Neural progenitor cell (in vitro differentiated cells): ENCODE measurements around the gene MAP4K1. TPM values are rescaled to one million over a fixed set of nuclear protein-coding genes. Genes with fewer than 3 reads are reported as not detected.

ENCODE experiments used
- DNase-seq: peaks from one replicate; pipeline ENCODE4 v3.0.0-alpha.2; 2016; ENCODE audit warnings: low spot score
- H2AFZ ChIP-seq: fragments of 200-600 bp; sonication (generic); replicated peaks from 2 replicates; pipeline ENCODE4 v1.6.1; 2016; ENCODE audit warnings: antibody characterized with exemption
- H3F3A ChIP-seq: fragments of 200-600 bp; sonication (generic); 2 replicates; pipeline ENCODE4 v1.6.1; 2016; ENCODE audit warnings: antibody characterized with exemption, low read depth
- H3K27ac ChIP-seq: fragments of 200-600 bp; sonication (generic); 2 replicates; pipeline ENCODE4 v1.5.1; 2016; ENCODE audit warnings: mild to moderate bottlenecking
- H3K27me3 ChIP-seq: fragments of 200-600 bp; sonication (generic); 2 replicates; pipeline ENCODE4 v1.6.1; 2016; ENCODE audit warnings: mild to moderate bottlenecking, moderate library complexity
- H3K36me3 ChIP-seq: fragments of 200-600 bp; sonication (generic); 2 replicates; pipeline ENCODE4 v1.5.1; 2016
- H3K4me1 ChIP-seq: fragments of 200-600 bp; sonication (generic); 2 replicates; pipeline ENCODE4 v1.6.1; 2016; ENCODE audit warnings: mixed run types
- H3K4me2 ChIP-seq: fragments of 200-600 bp; sonication (generic); 2 replicates; pipeline ENCODE4 v1.6.1; 2016
- H3K4me3 ChIP-seq: fragments of 200-600 bp; sonication (generic); 2 replicates; pipeline ENCODE4 v1.5.1; 2016
- H3K79me2 ChIP-seq: fragments of 200-600 bp; sonication (generic); 2 replicates; pipeline ENCODE4 v1.6.1; 2016; ENCODE audit warnings: low read depth
- H3K9ac ChIP-seq: fragments of 200-600 bp; sonication (generic); 2 replicates; pipeline ENCODE4 v1.6.1; 2016
- H3K9me3 ChIP-seq: fragments of 200-600 bp; sonication (generic); 2 replicates; pipeline ENCODE4 v1.5.1; 2016; ENCODE audit warnings: low read depth
- H4K20me1 ChIP-seq: fragments of 200-600 bp; sonication (generic); 2 replicates; pipeline ENCODE4 v1.6.1; 2016; ENCODE audit warnings: low read depth
- H3K27ac Mint-ChIP-seq: 3 replicates; pipeline ENCODE4 v1.8.0; 2021; ENCODE audit warnings: mixed read lengths
- H3K27me3 Mint-ChIP-seq: 2 replicates; pipeline ENCODE4 v1.8.0; 2022; ENCODE audit warnings: low read depth, mild to moderate bottlenecking, inconsistent platforms, moderate library complexity, mixed read lengths; ENCODE audit not compliant: insufficient read depth
- H3K36me3 Mint-ChIP-seq: 3 replicates; pipeline ENCODE4 v1.8.0; 2021; ENCODE audit warnings: mixed read lengths
- H3K4me1 Mint-ChIP-seq: 3 replicates; pipeline ENCODE4 v1.8.0; 2021; ENCODE audit warnings: mixed read lengths
- H3K4me3 Mint-ChIP-seq: 3 replicates; pipeline ENCODE4 v1.8.0; 2021; ENCODE audit warnings: mild to moderate bottlenecking, moderate library complexity, mixed read lengths
- H3K9me3 Mint-ChIP-seq: 3 replicates; pipeline ENCODE4 v1.8.0; 2020; ENCODE audit warnings: mixed read lengths
- EZH2 ChIP-seq: fragments of 200-600 bp; sonication (generic); IDR thresholded peaks from 2 replicates; pipeline ENCODE4 v1.6.1; 2017; ENCODE audit warnings: antibody characterized with exemption, mild to moderate bottlenecking, moderate library complexity
- EZH2phosphoT487 ChIP-seq: fragments of 200-600 bp; sonication (generic); IDR thresholded peaks from 2 replicates; pipeline ENCODE4 v1.6.1; 2017; ENCODE audit warnings: antibody characterized with exemption
- total RNA-seq: library from RNA; depleted of rRNA; stranded (reverse); fragments of >200 nt; gene quantifications from 2 replicates; pipeline ENCODE4 v1.2.3, GENCODE V29; 2015; ENCODE audit warnings: low replicate concordance
- TF ChIP-seq, protein P1 (sequence below): fragments of 200-600 bp; sonication (generic); IDR thresholded peaks from 2 replicates; pipeline ENCODE4 v1.5.1; 2017; ENCODE audit warnings: antibody characterized with exemption, mild to moderate bottlenecking

MAP4K1 gene
- total RNA-seq, 1 donor from 2014 or later: 3.6 TPM

DNA sequence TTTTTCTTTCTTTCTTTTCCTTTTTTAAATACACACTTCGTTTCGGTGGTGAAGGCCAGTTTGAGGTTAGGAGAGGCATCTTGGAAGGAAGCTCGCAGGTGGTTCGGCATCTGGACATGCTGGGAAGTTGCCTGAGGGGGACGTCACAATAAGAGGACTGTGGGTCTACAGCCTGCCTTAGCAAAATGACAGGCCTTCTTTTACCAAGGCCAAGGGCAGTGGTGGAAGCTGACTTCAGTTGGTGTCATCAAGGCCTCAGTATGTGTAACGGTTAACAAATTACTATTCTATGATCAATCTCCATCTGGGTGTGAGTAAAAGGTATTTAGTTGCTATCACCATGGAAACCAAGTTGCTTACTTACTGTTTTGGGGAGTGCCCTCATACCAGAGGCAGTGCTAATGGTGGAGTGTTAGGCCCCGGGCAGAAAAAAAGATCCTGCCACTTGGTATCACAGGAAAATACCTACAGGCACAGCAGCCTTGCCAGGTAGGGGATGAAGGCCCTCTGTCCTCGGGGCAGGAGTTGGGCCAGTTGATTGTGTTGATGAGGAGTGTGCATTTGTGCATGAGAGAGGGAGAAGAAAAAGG lies 40.0 kb upstream of the MAP4K1 start:
- Mint-ChIP-seq H3K4me3 (no peak overlapping the region), H3K27me3 (peaks cover 2% of the 10 kb centered on the region), H3K36me3 (peaks cover 21% of the 10 kb centered on the region), H3K4me1 (peaks cover 67% of the 10 kb centered on the region), H3K27ac (peak overlapping the region; percentile 98), H3K9me3 (no peaks in the 10 kb centered on the region)
- no peak overlapping the region for H3K4me2 ChIP-seq
- H2AFZ ChIP-seq: no peak overlapping the region
- H3K79me2 ChIP-seq: peaks cover 99% of the 10 kb centered on the region
- DNase-seq: peak; percentile 43
- no peak overlapping the region for H3K9ac ChIP-seq
- H3K27ac ChIP-seq: no peak overlapping the region
- TF ChIP-seq, protein P1, sequence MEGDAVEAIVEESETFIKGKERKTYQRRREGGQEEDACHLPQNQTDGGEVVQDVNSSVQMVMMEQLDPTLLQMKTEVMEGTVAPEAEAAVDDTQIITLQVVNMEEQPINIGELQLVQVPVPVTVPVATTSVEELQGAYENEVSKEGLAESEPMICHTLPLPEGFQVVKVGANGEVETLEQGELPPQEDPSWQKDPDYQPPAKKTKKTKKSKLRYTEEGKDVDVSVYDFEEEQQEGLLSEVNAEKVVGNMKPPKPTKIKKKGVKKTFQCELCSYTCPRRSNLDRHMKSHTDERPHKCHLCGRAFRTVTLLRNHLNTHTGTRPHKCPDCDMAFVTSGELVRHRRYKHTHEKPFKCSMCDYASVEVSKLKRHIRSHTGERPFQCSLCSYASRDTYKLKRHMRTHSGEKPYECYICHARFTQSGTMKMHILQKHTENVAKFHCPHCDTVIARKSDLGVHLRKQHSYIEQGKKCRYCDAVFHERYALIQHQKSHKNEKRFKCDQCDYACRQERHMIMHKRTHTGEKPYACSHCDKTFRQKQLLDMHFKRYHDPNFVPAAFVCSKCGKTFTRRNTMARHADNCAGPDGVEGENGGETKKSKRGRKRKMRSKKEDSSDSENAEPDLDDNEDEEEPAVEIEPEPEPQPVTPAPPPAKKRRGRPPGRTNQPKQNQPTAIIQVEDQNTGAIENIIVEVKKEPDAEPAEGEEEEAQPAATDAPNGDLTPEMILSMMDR: no peak
- TF ChIP-seq EZH2 (no peak), EZH2phosphoT487 (no peak)
- H3K9me3 ChIP-seq: no peaks in the 10 kb centered on the region
- peaks cover 30% of the 10 kb centered on the region for H3K4me1 ChIP-seq
- H3K27me3 ChIP-seq: no peaks in the 10 kb centered on the region
- no peak overlapping the region for H3K4me3 ChIP-seq
- peaks cover 21% of the 10 kb centered on the region for H3F3A ChIP-seq
- no peaks in the 10 kb centered on the region for H3K36me3 ChIP-seq
- H4K20me1 ChIP-seq: peaks cover 98% of the 10 kb centered on the region

- no peaks in the 10 kb centered on the region for H3K36me3 ChIP-seq
- no peaks in the 10 kb centered on the region for H3K27me3 ChIP-seq
- Mint-ChIP-seq H3K27me3 (no peaks in the 10 kb centered on the region), H3K4me1 (peaks cover 66% of the 10 kb centered on the region), H3K36me3 (peaks cover 21% of the 10 kb centered on the region), H3K4me3 (no peak overlapping the region), H3K27ac (no peak overlapping the region), H3K9me3 (no peaks in the 10 kb centered on the region)
- H4K20me1 ChIP-seq: peaks cover 100% of the 10 kb centered on the region
- H3K79me2 ChIP-seq: peaks cover 100% of the 10 kb centered on the region
- H2AFZ ChIP-seq: no peak overlapping the region
- no peak overlapping the region for H3K27ac ChIP-seq
- peaks cover 31% of the 10 kb centered on the region for H3K4me1 ChIP-seq
- H3K4me2 ChIP-seq: no peak overlapping the region
- DNase-seq: no peak
- no peaks in the 10 kb centered on the region for H3K9me3 ChIP-seq
- H3K4me3 ChIP-seq: no peak overlapping the region
- H3K9ac ChIP-seq: no peak overlapping the region
- TF ChIP-seq, protein P1: no peak
- TF ChIP-seq EZH2phosphoT487 (no peak), EZH2 (no peak)
- H3F3A ChIP-seq: peaks cover 21% of the 10 kb centered on the region
Observed at GRCh38 chr19:38656171-38656981, 38.6 kb upstream of the MAP4K1 start.

GRCh38 chr19:38655148-38655824 lies 37.5 kb upstream of the MAP4K1 start:
- Mint-ChIP-seq H3K9me3 (no peaks in the 10 kb centered on the region), H3K27me3 (no peaks in the 10 kb centered on the region), H3K4me3 (no peak overlapping the region), H3K27ac (peak overlapping the region; percentile 83), H3K4me1 (peaks cover 63% of the 10 kb centered on the region), H3K36me3 (peaks cover 15% of the 10 kb centered on the region)
- H4K20me1 ChIP-seq: peaks cover 100% of the 10 kb centered on the region
- H3K27me3 ChIP-seq: no peaks in the 10 kb centered on the region
- H3K9ac ChIP-seq: no peak overlapping the region
- TF ChIP-seq, protein P1: no peak
- TF ChIP-seq EZH2phosphoT487 (no peak), EZH2 (no peak)
- no peak overlapping the region for H2AFZ ChIP-seq
- peak overlapping the region; percentile 56 for H3K4me2 ChIP-seq
- peaks cover 21% of the 10 kb centered on the region for H3F3A ChIP-seq
- peaks cover 41% of the 10 kb centered on the region for H3K4me1 ChIP-seq
- no peaks in the 10 kb centered on the region for H3K9me3 ChIP-seq
- peaks cover 100% of the 10 kb centered on the region for H3K79me2 ChIP-seq
- peak overlapping the region; percentile 42 for H3K27ac ChIP-seq
- no peaks in the 10 kb centered on the region for H3K36me3 ChIP-seq
- peak overlapping the region; percentile 17 for H3K4me3 ChIP-seq
- no peak for DNase-seq
